ENCODE measurements around the gene EPB41.
"Not testable (repeated sequence)": the region's sequence is repeated elsewhere in the genome, so short reads cannot be mapped to it uniquely, and the experiment has no call there.

Gene EPB41

GRCh38 chr1:28927648-28928313 lies 13.4 kb downstream of the EPB41 start:
- DNase-seq = peak; percentile 77

- no peak for DNase-seq
These were observed 14.1 kb downstream of the EPB41 start for GRCh38 chr1:28928314-28928941.

- DNase-seq = no peak
These were observed 18.9 kb downstream of the EPB41 start for GRCh38 chr1:28933277-28933676.

GRCh38 chr1:28933918-28934317 lies 19.5 kb downstream of the EPB41 start:
- DNase-seq = no peak

- DNase-seq = no peak
These were observed 20.3 kb downstream of the EPB41 start for GRCh38 chr1:28934676-28935075.

GRCh38 chr1:28935293-28935692 lies 20.9 kb downstream of the EPB41 start:
- DNase-seq = no peak

- DNase-seq = no peak
These were observed 21.7 kb downstream of the EPB41 start for GRCh38 chr1:28936094-28936493.

GRCh38 chr1:28936528-28936927 lies 22.2 kb downstream of the EPB41 start:
- DNase-seq = no peak

- not testable (repeated sequence) for DNase-seq
These were observed 29.2 kb downstream of the EPB41 start for GRCh38 chr1:28943581-28943980.

GRCh38 chr1:28950006-28950405 lies 35.6 kb downstream of the EPB41 start:
- no peak for DNase-seq

GRCh38 chr1:28950449-28950848 lies 36.1 kb downstream of the EPB41 start:
- peak; percentile 84 for DNase-seq

- no peak for DNase-seq
These were observed 39.9 kb downstream of the EPB41 start for GRCh38 chr1:28954126-28954726.

- no peak for DNase-seq
These were observed 41.7 kb downstream of the EPB41 start for GRCh38 chr1:28956038-28956464.

GRCh38 chr1:28962114-28962831 lies 47.9 kb downstream of the EPB41 start:
- not testable (repeated sequence) for DNase-seq

GRCh38 chr1:28965271-28965870 lies 51.0 kb downstream of the EPB41 start:
- no peak for DNase-seq

- no peak for DNase-seq
These were observed 52.2 kb downstream of the EPB41 start for GRCh38 chr1:28966617-28967016.

GRCh38 chr1:28971980-28972771 lies 57.8 kb downstream of the EPB41 start:
- no peak for DNase-seq

- no peak for DNase-seq
These were observed 59.4 kb downstream of the EPB41 start for GRCh38 chr1:28973596-28974421.

GRCh38 chr1:28974432-28974831 lies 60.1 kb downstream of the EPB41 start:
- DNase-seq = no peak

- DNase-seq = no peak
These were observed 61.9 kb downstream of the EPB41 start for GRCh38 chr1:28976248-28976647.

- DNase-seq = no peak
These were observed 66.8 kb downstream of the EPB41 start for GRCh38 chr1:28981210-28981609.
